Endothelial cell of umbilical vein (primary cell): Measurements from ENCODE around the gene KIF25. TPM values are rescaled to one million over a fixed set of nuclear protein-coding genes. Genes with fewer than 3 reads are reported as not detected.
"Not testable (repeated sequence)": the region's sequence is repeated elsewhere in the genome, so short reads cannot be mapped to it uniquely, and the experiment has no call there.

Source experiments
- BruUV-seq: library from RNA; stranded (reverse); fragments of 400-500 nt; replicated peaks from 2 replicates; lab custom pipeline; 2021; lab: Mats Ljungman, UMichigan
- CTCF ChIA-PET: fragments of 300-600, 350-600 bp; sonication (Branson Sonifier 250); formaldehyde crosslinking; loops from one replicate; lab custom pipeline; 2021; ENCODE audit warnings: antibody characterized with exemption, inconsistent platforms; lab: Charles Lee
- POLR2A ChIA-PET: fragments of 300-600, 350-600 bp; sonication (Branson Sonifier 250); formaldehyde crosslinking; loops from one replicate; lab custom pipeline; 2021; ENCODE audit warnings: antibody characterized with exemption, inconsistent platforms; lab: Charles Lee
- DNase-seq: peaks from one replicate; pipeline ENCODE4 v3.0.0-alpha.2; 2011; ENCODE audit warnings: low read depth, low spot score
- FAIRE-seq: peaks from 2 replicates; lab custom pipeline; 2011; peaks lifted over from hg19 to GRCh38; lab: Jason Lieb, UNC
- H2AFZ ChIP-seq: 2 replicates; pipeline ENCODE4 v1.6.0; 2012; ENCODE audit warnings: low read depth, low read length, control low read depth, inconsistent platforms
- H3K27ac ChIP-seq: 2 replicates; pipeline ENCODE4 v1.5.1; 2011; ENCODE audit warnings: low read depth, mild to moderate bottlenecking, control low read depth, low read length, moderate library complexity; ENCODE audit not compliant: insufficient read depth
- H3K27me3 ChIP-seq, 2 experiments: 2 replicates each; pipeline versions ENCODE4 v1.6.0 to v1.6.1; 2011; ENCODE audit warnings: low read length in 2 of 2, mixed read lengths in 1 of 2; ENCODE audit not compliant: control insufficient read depth in 2 of 2, insufficient read depth in 2 of 2
- H3K36me3 ChIP-seq, 2 experiments: 2 replicates in 1 of 2; 3 replicates in 1 of 2; pipeline ENCODE4 v1.5.1; 2011; ENCODE audit warnings: low read length in 2 of 2, mild to moderate bottlenecking in 1 of 2, moderate library complexity in 1 of 2; ENCODE audit not compliant: control insufficient read depth in 2 of 2, insufficient read depth in 2 of 2; ENCODE audit errors: extremely low read depth in 1 of 2
- H3K4me1 ChIP-seq: 3 replicates; pipeline ENCODE4 v1.5.1; 2011; ENCODE audit warnings: mild to moderate bottlenecking, low read length; ENCODE audit not compliant: control insufficient read depth, insufficient read depth; ENCODE audit errors: extremely low read depth
- H3K4me2 ChIP-seq: 2 replicates; pipeline ENCODE4 v1.6.1; 2011; ENCODE audit warnings: low read length, control low read depth, mixed read lengths; ENCODE audit not compliant: insufficient read depth
- H3K4me3 ChIP-seq, 3 experiments: fragments of 200-600 bp in 1 of 3; sonication (generic), shearing (Covaris generic) in 1 of 3; replicated peaks in 1 of 3; 2 replicates each; pipeline ENCODE4 v1.5.1; 2011 to 2016; ENCODE audit warnings: control low read depth in 3 of 3, low read length in 3 of 3, mild to moderate bottlenecking in 2 of 3, inconsistent platforms in 1 of 3, low read depth in 1 of 3, moderate library complexity in 1 of 3; ENCODE audit not compliant: insufficient read depth in 1 of 3
- H3K79me2 ChIP-seq: 2 replicates; pipeline ENCODE4 v1.6.0; 2012; ENCODE audit warnings: low read length, inconsistent platforms; ENCODE audit not compliant: control insufficient read depth, insufficient read depth
- H3K9ac ChIP-seq: replicated peaks from 2 replicates; pipeline ENCODE3; 2011; ENCODE audit warnings: low read length, control low read depth; ENCODE audit not compliant: insufficient read depth; ENCODE audit errors: extremely low read depth
- H3K9me1 ChIP-seq: replicated peaks from 3 replicates; pipeline ENCODE4 v1.6.0; 2011; ENCODE audit warnings: mild to moderate bottlenecking, low read length; ENCODE audit not compliant: control insufficient read depth, insufficient read depth; ENCODE audit errors: extremely low read depth
- H3K9me3 ChIP-seq: replicated peaks from 2 replicates; pipeline ENCODE4 v1.5.1; 2012; ENCODE audit warnings: low read length, inconsistent platforms; ENCODE audit not compliant: control insufficient read depth, insufficient read depth
- H4K20me1 ChIP-seq: replicated peaks from 2 replicates; pipeline ENCODE3; 2011; ENCODE audit warnings: mild to moderate bottlenecking, low read length; ENCODE audit not compliant: control insufficient read depth, insufficient read depth; ENCODE audit errors: extremely low read depth
- EZH2 ChIP-seq: IDR thresholded peaks from 2 replicates; pipeline ENCODE4 v1.6.1; 2012; ENCODE audit warnings: borderline replicate concordance, low read depth, mild to moderate bottlenecking, moderate library complexity, low read length, inconsistent platforms; ENCODE audit not compliant: severe bottlenecking
- FOS ChIP-seq: IDR thresholded peaks from 2 replicates; pipeline ENCODE4 v1.6.1; 2011; ENCODE audit warnings: mild to moderate bottlenecking, low read length, moderate library complexity, borderline replicate concordance; ENCODE audit not compliant: insufficient read depth
- GATA2 ChIP-seq: IDR thresholded peaks from 2 replicates; pipeline ENCODE4 v1.7.0; 2011; ENCODE audit warnings: low read depth, mild to moderate bottlenecking, moderate library complexity, mixed read lengths, low read length; ENCODE audit not compliant: insufficient read length, insufficient read depth
- JUN ChIP-seq: IDR thresholded peaks from 2 replicates; pipeline ENCODE4 v1.6.1; 2011; ENCODE audit warnings: borderline replicate concordance, low read depth; ENCODE audit not compliant: insufficient read length, insufficient read depth
- MYC ChIP-seq: IDR thresholded peaks from one replicate; pipeline ENCODE4 v1.6.1; 2011; ENCODE audit warnings: mild to moderate bottlenecking, low read depth, low read length
- POLR2A ChIP-seq: IDR thresholded peaks from 2 replicates; pipeline ENCODE4 v1.6.1; 2012; ENCODE audit warnings: low read depth, mild to moderate bottlenecking, control low read depth, low read length
- POLR2AphosphoS5 ChIP-seq: IDR thresholded peaks from 2 replicates; pipeline ENCODE4 v1.6.1; 2012; ENCODE audit warnings: low read depth, mild to moderate bottlenecking, control low read depth, low read length, moderate library complexity; ENCODE audit not compliant: insufficient read depth
- dilution Hi-C: fragments of 300-500 bp; cut with MboI; formaldehyde crosslinking; loops from one replicate; pipeline ENCODE4 v1.15.0; 2019; ENCODE audit warnings: low sequenced_read_pairs; ENCODE audit not compliant: extremely low pct_ligation_motif_present
- intact Hi-C: fragments of 100-400 bp; cut with micrococcal nuclease; formaldehyde crosslinking; loops from one replicate; pipeline ENCODE4 v1.10.0; 2022
- polyA plus RNA-seq, 4 experiments: library from polyadenylated mRNA; depleted of rRNA in 3 of 4; stranded (reverse) in 3 of 4; unstranded in 1 of 4; fragments of >200 nt; gene quantifications; 2 replicates each; pipeline versions ENCODE4 v1.2.1 to v1.2.3, GENCODE V29; 2011 to 2012; ENCODE audit warnings: missing spikeins in 1 of 4
- total RNA-seq: library from RNA; stranded (reverse); gene quantifications from 2 replicates; pipeline ENCODE4 v1.2.3, GENCODE V29; 2021
- TF ChIP-seq, protein P1 (sequence below): IDR thresholded peaks from 2 replicates; pipeline ENCODE4 v1.6.1; 2011; ENCODE audit not compliant: insufficient read depth, insufficient read length
- TF ChIP-seq, protein P2 (sequence below), 2 donors: IDR thresholded peaks; 1 replicate in 1 of 2; 2 replicates in 1 of 2; pipeline ENCODE4 v1.5.1; 2011; ENCODE audit warnings: low read length in 2 of 2, mild to moderate bottlenecking in 2 of 2, moderate library complexity in 2 of 2, control low read depth in 1 of 2, inconsistent platforms in 1 of 2, low read depth in 1 of 2; ENCODE audit not compliant: insufficient read depth in 1 of 2; ENCODE audit errors: extremely low read depth in 1 of 2

Gene KIF25
- total and polyA plus RNA-seq, 2 donors (not counting 3 experiments of a cell fraction or from before 2014, with no cell fraction given): not detected

DNA sequence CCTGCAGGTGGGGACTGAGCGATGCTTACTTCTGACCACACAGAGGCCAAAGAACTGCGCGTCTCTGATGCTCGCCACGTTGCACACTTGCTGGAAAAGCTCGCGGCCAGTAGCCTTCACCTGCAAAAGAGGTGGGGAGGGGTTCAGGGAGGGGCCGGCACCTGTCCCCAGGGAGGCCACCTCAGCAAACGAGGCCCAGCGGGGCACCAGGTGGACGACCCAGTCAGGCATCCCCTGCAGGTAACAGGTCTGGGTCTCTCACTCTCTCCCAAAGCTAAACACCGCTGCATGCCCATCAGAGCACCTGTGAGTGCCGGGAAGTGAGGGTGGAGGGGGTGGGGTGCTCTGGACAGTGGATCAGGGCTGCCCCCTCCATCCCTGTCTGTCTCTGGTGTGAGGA lies 77.7 kb downstream of the KIF25 start:
- Histone ChIP-seq H3K9ac (no peak overlapping the region), H3K27me3 (no peaks in the 10 kb centered on the region), H3K9me1 (no peaks in the 10 kb centered on the region), H3K4me3 (no peak overlapping the region), H4K20me1 (no peaks in the 10 kb centered on the region), H3K4me1 (no peaks in the 10 kb centered on the region), H3K79me2 (no peaks in the 10 kb centered on the region), H3K4me2 (no peak overlapping the region), H3K9me3 (no peaks in the 10 kb centered on the region), H2AFZ (no peak overlapping the region), H3K27ac (no peak overlapping the region), H3K36me3 (no peaks in the 10 kb centered on the region)
- ChIA-PET CTCF (no interaction called here), POLR2A (no interaction called here)
- TF ChIP-seq GATA2: no peak
- no peak for TF ChIP-seq POLR2AphosphoS5
- dilution Hi-C loops (no loop called here), intact Hi-C loops (no loop called here)
- no TSS peak for BruUV-seq
- no peak for DNase-seq
- FAIRE-seq: no peak

DNA sequence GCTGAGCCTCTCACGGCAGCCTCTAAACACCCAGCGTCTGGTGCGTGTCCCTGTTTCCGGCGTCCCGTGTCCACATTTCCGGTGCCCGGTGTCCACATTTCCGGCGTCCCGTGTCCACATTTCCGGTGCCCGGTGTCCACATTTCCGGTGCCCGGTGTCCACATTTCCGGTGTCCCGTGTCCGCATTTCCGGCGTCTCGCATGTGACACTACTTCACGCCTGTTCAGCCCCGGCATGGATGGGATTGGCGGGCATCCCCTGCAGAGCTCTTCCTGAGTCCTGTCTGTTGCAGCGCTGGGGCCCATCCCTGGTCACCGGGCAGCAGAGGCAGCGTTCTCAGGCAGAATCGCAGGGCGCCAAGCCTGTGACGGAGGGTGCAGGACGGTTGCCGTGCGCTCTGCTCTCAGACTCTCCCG lies 78.3 kb downstream of the KIF25 start:
- H3K9ac ChIP-seq: no peak overlapping the region
- no peak overlapping the region for H2AFZ ChIP-seq
- TF ChIP-seq GATA2 (no peak), JUN (no peak), EZH2 (no peak), POLR2AphosphoS5 (no peak), POLR2A (no peak), MYC (no peak), FOS (no peak)
- TF ChIP-seq, protein P1, sequence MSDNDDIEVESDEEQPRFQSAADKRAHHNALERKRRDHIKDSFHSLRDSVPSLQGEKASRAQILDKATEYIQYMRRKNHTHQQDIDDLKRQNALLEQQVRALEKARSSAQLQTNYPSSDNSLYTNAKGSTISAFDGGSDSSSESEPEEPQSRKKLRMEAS: no peak
- TF ChIP-seq, protein P2, sequence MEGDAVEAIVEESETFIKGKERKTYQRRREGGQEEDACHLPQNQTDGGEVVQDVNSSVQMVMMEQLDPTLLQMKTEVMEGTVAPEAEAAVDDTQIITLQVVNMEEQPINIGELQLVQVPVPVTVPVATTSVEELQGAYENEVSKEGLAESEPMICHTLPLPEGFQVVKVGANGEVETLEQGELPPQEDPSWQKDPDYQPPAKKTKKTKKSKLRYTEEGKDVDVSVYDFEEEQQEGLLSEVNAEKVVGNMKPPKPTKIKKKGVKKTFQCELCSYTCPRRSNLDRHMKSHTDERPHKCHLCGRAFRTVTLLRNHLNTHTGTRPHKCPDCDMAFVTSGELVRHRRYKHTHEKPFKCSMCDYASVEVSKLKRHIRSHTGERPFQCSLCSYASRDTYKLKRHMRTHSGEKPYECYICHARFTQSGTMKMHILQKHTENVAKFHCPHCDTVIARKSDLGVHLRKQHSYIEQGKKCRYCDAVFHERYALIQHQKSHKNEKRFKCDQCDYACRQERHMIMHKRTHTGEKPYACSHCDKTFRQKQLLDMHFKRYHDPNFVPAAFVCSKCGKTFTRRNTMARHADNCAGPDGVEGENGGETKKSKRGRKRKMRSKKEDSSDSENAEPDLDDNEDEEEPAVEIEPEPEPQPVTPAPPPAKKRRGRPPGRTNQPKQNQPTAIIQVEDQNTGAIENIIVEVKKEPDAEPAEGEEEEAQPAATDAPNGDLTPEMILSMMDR (IDR thresholded peaks at IDR 0.05; ENCODE audit: extremely low read depth in 1 of 2, insufficient read depth in 1 of 2, low read depth in 1 of 2, low read length in 2 of 2): no peak
- H3K79me2 ChIP-seq: no peaks in the 10 kb centered on the region
- no peak for FAIRE-seq
- BruUV-seq: no TSS peak
- no peaks in the 10 kb centered on the region for H3K9me3 ChIP-seq
- H3K27me3 ChIP-seq: no peaks in the 10 kb centered on the region
- no peak overlapping the region for H3K4me2 ChIP-seq
- ChIA-PET CTCF (no interaction called here), POLR2A (no interaction called here)
- H4K20me1 ChIP-seq: no peaks in the 10 kb centered on the region
- no peaks in the 10 kb centered on the region for H3K4me1 ChIP-seq
- intact Hi-C loops: no loop called here
- dilution Hi-C loops: no loop called here
- H3K36me3 ChIP-seq: no peaks in the 10 kb centered on the region
- no peak for DNase-seq
- H3K9me1 ChIP-seq: no peaks in the 10 kb centered on the region
- no peak overlapping the region for H3K4me3 ChIP-seq
- H3K27ac ChIP-seq: no peak overlapping the region

DNA sequence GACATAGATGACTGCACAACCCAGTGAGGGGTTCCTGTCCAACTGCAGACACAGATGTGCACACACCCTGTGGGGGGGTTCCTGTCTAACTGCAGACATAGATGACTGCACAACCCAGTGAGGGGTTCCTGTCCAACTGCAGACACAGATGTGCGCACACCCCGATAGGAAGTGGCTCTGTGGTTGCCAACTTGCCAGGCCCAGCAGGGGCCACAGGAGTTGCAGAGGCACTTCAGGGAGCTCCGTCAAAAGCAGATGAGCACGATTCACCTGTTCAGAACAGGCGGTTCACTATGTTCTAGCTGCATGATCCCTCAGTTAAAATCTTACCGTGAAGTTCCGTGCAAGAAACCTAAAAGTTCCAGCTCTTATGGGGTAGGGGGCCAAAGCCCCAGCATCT lies 79.9 kb downstream of the KIF25 start:
- H3K27ac ChIP-seq, dilution Hi-C loops, H3K4me3 ChIP-seq, H3K27me3 ChIP-seq, H2AFZ ChIP-seq, H3K4me1 ChIP-seq, H3K9ac ChIP-seq, H3K9me1 ChIP-seq, DNase-seq, intact Hi-C loops, CTCF ChIA-PET, FAIRE-seq, POLR2A ChIA-PET, H3K79me2 ChIP-seq, H3K4me2 ChIP-seq, H3K9me3 ChIP-seq, BruUV-seq, H3K36me3 ChIP-seq, H4K20me1 ChIP-seq: not testable (repeated sequence)
